ENCODE results near the gene SUMO1.
A peak's percentile ranks its signal among the peaks of the same experiment; 100 is the strongest.

The SUMO1 gene

GRCh38 chr2:202196727-202197126, 41.7 kb downstream of the SUMO1 start:
- no peak for DNase-seq

- no peak for DNase-seq
Observed at GRCh38 chr2:202194418-202194817, 44.0 kb downstream of the SUMO1 start.

GRCh38 chr2:202193881-202194353, 44.5 kb downstream of the SUMO1 start:
- no peak for DNase-seq

GRCh38 chr2:202193305-202193704, 45.1 kb downstream of the SUMO1 start:
- DNase-seq, result no peak

GRCh38 chr2:202187570-202187969, 50.8 kb downstream of the SUMO1 start:
- DNase-seq, result no peak

- no peak for DNase-seq
Observed at GRCh38 chr2:202186641-202187202, 51.7 kb downstream of the SUMO1 start.

- DNase-seq, result no peak
Observed at GRCh38 chr2:202185156-202185555, 53.2 kb downstream of the SUMO1 start.

- DNase-seq, result no peak
Observed at GRCh38 chr2:202184557-202184956, 53.8 kb downstream of the SUMO1 start.

- peak; percentile 58 for DNase-seq
Observed at GRCh38 chr2:202178346-202178958, 59.9 kb downstream of the SUMO1 start.

- peak; percentile 59 for DNase-seq
Observed at GRCh38 chr2:202172439-202173211, 65.8 kb downstream of the SUMO1 start.

GRCh38 chr2:202171241-202171825, 67.1 kb downstream of the SUMO1 start:
- DNase-seq, result peak; percentile 27

- no peak for DNase-seq
Observed at GRCh38 chr2:202169832-202170424, 68.5 kb downstream of the SUMO1 start.

- DNase-seq, result no peak
Observed at GRCh38 chr2:202169131-202169530, 69.3 kb downstream of the SUMO1 start.

GRCh38 chr2:202165945-202166344, 72.5 kb downstream of the SUMO1 start:
- DNase-seq, result no peak

- no peak for DNase-seq
Observed at GRCh38 chr2:202165208-202165607, 73.2 kb downstream of the SUMO1 start.

GRCh38 chr2:202164411-202164810, 74.0 kb downstream of the SUMO1 start:
- no peak for DNase-seq

- no peak for DNase-seq
Observed at GRCh38 chr2:202161151-202161835, 77.1 kb downstream of the SUMO1 start.

- no peak for DNase-seq
Observed at GRCh38 chr2:202158796-202159195, 79.6 kb downstream of the SUMO1 start.

GRCh38 chr2:202157211-202157990, 81.0 kb downstream of the SUMO1 start:
- DNase-seq, result no peak
